GM12865 (cell line): Measurements from ENCODE around the gene CHST1.

ENCODE experiments used
- DNase-seq: peaks from one replicate; pipeline ENCODE4 v3.0.0; 2010; ENCODE audit warnings: low read depth
- H3K4me3 ChIP-seq: 2 replicates; pipeline ENCODE4 v1.5.1; 2011; ENCODE audit warnings: mild to moderate bottlenecking, low read depth, low read length, control low read depth
- TF ChIP-seq, protein P1 (sequence below): IDR thresholded peaks from 2 replicates; pipeline ENCODE4 v1.5.1; 2011; ENCODE audit warnings: low read length, control low read depth, low read depth, inconsistent platforms; ENCODE audit not compliant: insufficient read depth; ENCODE audit errors: missing control alignments

The CHST1 gene

DNA sequence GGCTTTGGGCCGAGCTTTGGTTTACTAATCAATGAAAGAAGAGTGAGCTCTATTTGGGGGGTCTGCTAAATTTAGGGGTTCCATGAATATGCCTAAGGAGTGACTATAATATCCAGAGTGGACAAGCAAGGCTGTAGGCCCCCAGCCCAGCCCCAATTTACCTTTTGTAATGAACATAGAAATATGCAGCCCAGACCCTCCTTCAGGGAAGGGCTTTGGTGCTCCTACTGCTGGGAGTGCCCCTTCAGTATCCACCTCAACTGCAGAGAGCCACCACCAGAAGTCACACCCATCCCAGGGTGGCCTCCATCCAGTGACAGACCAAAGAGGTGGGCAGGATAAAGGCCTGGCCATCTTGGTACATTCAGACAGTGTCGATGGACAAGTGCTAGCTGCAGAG lies 43.1 kb downstream of the CHST1 start:
- H3K4me3 ChIP-seq: no peak overlapping the region
- TF ChIP-seq, protein P1, sequence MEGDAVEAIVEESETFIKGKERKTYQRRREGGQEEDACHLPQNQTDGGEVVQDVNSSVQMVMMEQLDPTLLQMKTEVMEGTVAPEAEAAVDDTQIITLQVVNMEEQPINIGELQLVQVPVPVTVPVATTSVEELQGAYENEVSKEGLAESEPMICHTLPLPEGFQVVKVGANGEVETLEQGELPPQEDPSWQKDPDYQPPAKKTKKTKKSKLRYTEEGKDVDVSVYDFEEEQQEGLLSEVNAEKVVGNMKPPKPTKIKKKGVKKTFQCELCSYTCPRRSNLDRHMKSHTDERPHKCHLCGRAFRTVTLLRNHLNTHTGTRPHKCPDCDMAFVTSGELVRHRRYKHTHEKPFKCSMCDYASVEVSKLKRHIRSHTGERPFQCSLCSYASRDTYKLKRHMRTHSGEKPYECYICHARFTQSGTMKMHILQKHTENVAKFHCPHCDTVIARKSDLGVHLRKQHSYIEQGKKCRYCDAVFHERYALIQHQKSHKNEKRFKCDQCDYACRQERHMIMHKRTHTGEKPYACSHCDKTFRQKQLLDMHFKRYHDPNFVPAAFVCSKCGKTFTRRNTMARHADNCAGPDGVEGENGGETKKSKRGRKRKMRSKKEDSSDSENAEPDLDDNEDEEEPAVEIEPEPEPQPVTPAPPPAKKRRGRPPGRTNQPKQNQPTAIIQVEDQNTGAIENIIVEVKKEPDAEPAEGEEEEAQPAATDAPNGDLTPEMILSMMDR: no peak
- no peak for DNase-seq

GRCh38 chr11:45621588-45621987 lies 43.8 kb downstream of the CHST1 start:
- H3K4me3 ChIP-seq: no peak overlapping the region
- no peak for DNase-seq
- TF ChIP-seq, protein P1: no peak

DNA sequence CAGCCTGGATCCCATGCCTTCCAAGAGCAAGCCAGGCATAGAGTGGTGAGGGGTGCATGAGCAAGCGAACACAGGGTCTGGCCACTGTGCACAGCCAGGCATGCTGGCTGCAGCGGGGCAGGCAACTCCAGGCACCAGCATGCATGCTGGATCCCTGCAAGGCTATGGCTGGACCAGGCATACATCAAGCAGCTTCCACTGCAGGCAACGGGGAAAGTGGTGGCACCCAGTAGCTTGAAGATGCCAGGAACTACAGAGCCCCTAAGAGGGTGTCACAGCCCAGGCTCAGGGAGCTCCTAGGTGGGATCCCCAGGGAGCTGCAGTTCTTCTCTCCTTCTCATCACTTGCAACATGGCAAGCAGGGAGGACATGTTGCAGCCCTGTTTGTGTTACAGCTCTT lies 45.2 kb downstream of the CHST1 start:
- DNase-seq: no peak
- TF ChIP-seq, protein P1: no peak
- H3K4me3 ChIP-seq: no peak overlapping the region

GRCh38 chr11:45618897-45619296 lies 46.5 kb downstream of the CHST1 start:
- H3K4me3 ChIP-seq: no peak overlapping the region
- no peak for DNase-seq
- TF ChIP-seq, protein P1: no peak

GRCh38 chr11:45617871-45618601 lies 47.4 kb downstream of the CHST1 start:
- H3K4me3 ChIP-seq: no peak overlapping the region

DNA sequence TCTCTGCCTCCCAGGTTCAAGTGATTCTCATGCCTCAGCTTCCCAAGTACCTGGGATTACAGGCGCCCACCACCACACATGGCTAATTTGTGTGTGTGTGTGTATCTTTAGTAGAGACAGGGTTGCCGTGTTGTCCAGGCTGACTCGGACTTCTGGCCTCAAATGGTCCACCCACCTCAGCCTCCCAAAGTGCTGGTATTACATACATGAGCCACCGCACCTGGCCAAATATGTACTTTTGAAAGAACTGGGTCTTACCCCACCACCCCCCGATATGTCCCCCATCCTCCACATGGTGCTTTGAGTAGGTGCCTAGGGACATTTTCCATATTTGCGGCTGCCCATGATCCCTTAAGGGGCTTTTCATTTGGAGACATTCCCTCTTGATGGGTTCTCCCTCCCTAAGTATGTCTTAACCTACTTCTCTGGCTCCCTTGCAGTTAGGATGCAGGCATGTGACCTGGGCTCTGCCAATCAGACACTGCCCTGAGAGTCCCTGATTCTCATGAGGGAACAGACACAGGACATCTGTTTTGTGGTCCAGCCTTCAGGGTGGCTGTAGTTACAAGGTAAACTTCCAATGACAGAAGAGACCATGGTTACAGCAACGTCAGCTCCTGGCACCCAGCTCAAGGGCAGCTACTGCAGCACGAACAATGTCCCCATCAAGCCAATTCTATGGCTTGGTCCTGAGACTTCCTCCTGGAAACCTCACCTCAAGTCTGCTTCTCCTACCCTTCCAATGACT lies 48.4 kb downstream of the CHST1 start:
- no peak overlapping the region for H3K4me3 ChIP-seq
- TF ChIP-seq, protein P1: no peak
- no peak for DNase-seq

More at GRCh38 chr11:45617871-45618601, 47.4 kb downstream of the CHST1 start:
- TF ChIP-seq, protein P1: no peak
- DNase-seq: no peak
